HG03469 (cell line): ENCODE measurements around the gene PTPN3.

Experiments
- ATAC-seq: cut with Tn5 transposase; IDR thresholded peaks from one replicate; pipeline ENCODE4 v1.9.1; 2021; ENCODE audit warnings: mild to moderate bottlenecking, moderate library complexity, moderate number of reproducible peaks; ENCODE audit not compliant: unreplicated experiment

The PTPN3 gene

DNA sequence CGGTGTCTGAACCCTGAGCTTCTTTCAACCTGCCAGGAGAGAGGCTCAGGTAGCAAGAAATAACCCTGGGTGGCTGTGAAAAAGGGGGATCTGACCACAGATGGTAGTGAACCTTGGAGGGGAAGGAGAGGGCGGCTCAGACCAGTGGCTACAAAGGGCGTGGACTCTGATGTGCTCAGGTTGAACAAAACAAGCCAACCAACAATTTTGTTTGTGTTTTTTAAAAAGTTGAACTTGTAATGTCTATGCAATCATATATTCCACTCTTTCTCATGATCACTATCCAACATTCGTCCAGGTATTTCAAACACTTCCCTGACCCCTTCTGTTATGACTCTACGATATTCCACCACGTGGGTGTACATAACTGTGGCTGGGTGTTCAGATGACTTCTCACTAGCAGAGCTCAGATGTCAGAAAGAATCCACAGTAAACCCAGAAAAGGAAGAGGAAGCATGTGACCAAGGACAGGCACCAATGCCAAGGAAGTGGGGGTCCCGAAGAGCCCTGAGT, 20.0 kb downstream of the PTPN3 start:
- no peak for ATAC-seq

DNA sequence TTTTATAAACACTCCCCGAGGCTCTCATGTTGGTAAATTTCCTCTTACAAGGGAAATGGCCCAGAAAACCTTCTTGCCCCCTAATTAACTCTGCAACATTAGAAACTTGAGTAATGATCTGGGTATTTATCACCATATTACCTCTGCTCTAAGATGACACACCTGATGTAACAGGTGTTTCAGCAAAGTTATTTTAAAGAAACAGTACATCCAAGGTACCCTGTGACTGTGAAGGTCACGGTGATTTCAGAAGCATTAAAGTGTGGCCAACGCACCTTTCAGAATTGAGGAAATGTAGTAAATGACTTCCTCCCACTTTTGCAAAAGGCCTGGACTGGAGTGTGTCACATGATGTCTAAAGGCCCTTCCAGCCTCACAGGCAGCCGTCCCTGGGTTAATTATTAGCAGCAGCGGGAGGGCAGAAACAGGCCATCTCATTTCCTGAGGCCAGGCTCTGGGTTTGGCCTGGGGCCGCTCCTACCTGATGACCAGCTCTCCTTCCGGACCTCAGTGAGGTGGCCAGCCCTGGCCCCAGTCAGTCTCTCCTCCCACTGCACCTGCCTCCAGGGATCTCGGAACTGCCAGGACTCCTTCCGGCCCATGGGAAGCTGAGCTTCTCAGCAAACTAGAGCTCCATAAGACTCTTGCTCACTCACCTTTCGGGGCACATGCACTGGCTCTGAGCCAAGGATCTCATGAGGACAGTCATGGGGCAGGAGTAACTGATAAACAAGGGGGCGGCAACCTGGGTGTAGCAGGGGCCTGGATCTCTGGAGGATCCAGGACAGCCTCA, 20.7 kb downstream of the PTPN3 start:
- peak; percentile 59 for ATAC-seq

DNA sequence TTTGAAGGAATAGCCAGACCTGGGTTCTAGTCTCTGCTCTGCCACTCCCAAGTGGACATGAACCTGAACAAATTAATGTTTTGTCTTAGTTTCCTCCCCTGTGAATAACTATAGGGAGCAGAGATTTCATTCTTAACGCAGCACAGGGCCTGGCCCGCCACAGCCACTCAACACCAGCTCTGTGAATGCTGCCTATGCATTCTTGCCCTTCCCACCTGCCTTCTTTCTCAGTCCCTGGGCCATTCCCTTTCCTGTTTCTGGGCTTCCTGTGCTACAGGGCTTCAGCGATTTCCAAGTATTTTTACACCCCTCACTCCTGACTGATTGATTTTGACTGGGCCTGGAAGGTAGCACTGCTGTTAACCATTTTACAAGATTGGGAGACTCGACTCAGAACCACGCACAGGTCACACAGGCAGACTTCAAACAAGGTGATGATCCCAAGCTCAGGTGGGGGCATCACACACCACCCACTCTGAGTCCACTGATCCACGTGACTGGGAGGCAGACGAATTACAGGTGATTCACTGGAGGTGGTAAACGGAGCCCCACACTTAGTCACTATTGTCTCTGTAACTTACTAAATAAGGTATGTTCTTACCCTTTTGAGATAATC, 21.4 kb downstream of the PTPN3 start:
- ATAC-seq, result no peak

DNA sequence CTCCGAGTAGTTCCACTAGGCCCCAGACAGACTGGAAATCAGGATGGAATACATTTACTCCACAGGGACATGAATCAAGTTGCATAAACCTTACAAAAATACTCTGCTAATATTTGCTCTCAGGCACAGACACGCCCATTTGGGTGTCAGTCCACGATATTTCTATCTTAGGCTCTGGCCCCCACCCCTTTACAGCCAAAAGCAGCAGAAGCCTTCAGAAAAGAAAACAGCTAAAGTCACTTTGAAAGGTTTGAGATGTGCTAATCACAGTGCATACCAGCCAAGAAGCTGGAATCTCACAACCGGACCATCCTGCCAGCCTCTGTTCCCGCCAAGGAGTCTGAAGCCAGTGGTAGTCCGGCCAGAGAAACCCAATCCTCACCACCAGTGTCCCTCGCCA, 22.6 kb downstream of the PTPN3 start:
- ATAC-seq, result no peak

DNA sequence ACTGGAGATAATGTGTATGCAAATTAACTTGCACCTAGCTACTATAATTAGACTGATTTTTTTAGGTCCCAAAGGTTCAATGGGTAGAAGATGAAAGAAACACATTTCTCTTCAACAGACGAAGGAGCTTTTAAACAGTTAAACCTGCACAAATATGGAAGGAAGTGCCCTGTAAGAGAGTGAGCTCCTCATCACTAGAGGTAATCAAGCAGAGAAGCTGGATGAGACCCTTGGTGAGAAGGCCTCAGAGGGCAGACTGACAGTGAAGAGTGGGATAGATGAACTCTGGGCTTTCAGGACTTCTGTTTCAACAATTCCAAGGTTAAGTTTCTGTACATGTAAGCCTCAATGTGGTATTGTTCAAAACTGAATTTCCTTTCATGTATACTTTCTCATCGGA, 23.2 kb downstream of the PTPN3 start:
- no peak for ATAC-seq

DNA sequence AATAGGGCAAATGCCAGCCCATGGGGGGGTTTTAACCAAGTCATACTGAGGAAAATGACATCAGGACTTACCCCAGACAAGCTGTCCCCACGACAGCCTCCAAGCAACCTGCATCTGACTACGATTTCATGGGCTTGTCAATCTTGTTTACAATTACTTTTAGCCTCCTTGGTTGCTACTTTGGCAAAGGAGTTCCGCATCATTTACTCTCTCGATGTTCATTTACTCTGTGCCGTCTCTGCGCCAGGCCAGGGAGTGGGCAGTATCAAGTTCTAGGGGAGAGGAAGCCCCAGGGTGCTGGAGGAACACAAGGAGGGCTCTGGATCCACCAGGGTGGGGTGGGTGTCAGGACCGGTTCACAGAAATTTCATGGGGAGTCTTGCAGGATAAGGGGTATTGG, 23.9 kb downstream of the PTPN3 start:
- no peak for ATAC-seq

DNA sequence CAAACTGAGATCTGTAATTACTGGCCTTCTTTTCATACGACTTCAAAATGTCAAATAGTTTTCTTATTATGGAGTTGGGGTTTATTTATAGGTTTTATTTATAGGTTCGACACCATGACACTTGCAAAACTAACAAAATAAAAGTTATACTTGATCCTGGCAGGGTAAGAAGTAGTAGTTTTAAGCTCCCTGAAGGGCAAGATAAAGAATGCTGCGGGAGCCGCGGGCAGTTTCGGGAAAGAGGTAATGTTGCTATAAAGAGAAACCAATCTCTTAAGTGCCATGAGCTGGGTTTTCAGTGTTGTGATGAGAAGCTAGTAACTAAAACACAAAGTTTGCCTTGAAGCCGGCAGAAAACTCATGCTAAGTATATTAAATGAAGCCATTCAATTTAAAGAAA, 24.8 kb downstream of the PTPN3 start:
- no peak for ATAC-seq

DNA sequence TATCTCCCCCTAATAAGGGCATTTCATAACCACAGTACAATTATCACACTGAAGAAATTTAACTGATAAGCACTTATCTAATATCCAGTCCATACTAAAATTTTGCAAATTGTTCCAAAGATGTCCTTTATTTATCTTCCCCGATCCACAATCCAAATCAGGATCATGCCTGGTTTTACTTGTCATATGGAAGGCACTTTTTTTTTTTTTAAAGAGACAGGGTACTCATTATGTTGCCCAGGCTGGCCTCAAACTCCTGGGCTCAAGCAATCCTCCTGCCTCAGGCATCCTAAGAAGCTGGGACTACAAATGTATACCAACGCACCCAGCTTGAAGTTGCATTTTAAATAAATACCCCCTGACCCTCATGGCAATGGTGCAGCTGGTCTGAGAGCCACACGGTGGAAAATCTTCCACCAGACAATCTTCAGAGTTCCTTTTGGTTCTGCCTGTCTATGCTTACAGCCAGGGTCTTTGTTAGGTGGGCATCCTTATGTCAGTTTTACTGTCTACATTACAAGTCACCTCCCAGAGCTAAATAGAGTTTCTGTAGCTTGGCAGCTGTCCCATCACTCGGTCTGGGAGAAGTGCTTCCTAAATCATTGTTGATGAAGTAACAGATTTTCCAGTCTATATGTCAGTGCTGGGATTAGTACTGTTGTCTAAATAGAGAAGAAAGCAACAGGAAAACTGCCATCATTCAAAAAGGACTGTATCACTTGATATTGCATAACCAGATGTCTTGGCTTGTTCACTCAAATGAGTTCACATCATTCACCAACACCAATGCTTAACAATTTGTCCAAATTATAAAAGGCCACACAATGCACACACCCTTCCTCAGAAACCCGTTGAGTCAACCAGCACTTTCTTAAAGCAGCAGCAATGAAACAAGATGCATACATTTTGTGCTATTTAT, 26.4 kb downstream of the PTPN3 start:
- no peak for ATAC-seq

DNA sequence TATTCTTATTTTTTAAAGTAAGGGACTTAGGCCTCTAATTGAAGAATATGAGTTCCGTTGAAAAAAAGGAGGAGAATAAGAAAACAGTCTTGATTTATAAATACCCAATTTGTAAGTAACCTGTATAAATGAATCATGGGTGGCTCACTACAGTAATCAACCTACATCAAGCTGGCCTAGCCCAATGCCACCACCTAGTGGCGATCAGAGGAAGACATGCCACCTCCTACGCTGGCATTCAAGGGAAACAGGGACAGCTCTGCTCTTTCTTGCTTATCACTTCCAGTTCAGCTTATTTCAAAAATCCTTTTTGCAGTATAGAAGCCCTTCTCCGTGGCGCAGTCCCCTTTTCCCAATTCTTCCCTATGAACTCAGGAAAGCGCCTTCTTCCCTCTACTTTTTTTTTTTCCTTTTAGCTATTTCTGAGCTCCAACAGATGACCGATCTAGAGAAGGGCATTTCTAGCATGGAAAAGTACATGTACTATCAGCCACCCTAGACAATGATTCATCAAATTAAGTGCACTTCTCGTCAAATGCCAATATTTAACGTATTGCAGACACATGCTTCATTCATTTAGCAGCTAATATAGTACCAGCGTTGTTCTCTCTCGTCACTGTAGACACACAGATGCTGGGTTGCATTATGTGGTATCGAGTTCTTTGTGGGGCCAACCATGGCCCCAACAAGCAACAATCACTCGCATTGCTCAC, 28.3 kb downstream of the PTPN3 start:
- peak; percentile 94 for ATAC-seq

DNA sequence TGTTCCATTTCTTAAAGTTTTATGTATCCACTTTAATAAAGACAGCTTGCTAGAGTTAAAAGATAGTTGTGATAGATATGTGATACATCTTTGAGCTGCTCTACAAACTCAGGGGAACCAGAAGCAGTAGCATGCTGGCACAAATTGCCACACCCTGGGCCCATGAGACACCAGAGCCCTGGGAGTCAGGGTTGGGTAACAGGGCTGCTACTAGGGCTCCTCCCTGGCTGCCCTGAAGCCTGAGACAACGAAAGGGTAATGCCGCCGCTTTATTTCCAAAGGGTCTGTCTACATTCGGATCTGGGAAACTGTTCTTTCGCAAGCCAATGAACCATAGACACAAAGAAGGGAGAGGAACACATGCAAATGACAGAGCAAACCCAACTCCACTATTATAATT, 29.2 kb downstream of the PTPN3 start:
- ATAC-seq, result no peak

DNA sequence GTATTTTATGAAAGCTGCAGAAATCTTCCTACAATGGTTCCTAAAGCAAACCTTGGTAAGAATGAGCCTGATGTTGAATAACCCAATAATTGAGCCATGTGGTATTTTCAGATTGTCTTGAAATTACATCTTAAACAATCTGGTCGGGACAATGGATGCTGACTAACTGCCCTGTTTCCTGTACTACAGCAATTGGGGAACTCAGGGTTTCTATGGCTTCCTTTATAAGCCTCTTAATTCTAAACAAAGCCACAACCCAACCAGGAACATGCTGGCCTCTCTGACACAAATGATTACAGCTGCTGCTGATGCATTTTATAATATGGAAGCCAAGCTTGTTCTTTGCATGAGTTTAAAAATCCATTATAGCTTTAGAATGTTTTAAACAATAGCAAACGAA, 30.2 kb downstream of the PTPN3 start:
- ATAC-seq, result no peak

DNA sequence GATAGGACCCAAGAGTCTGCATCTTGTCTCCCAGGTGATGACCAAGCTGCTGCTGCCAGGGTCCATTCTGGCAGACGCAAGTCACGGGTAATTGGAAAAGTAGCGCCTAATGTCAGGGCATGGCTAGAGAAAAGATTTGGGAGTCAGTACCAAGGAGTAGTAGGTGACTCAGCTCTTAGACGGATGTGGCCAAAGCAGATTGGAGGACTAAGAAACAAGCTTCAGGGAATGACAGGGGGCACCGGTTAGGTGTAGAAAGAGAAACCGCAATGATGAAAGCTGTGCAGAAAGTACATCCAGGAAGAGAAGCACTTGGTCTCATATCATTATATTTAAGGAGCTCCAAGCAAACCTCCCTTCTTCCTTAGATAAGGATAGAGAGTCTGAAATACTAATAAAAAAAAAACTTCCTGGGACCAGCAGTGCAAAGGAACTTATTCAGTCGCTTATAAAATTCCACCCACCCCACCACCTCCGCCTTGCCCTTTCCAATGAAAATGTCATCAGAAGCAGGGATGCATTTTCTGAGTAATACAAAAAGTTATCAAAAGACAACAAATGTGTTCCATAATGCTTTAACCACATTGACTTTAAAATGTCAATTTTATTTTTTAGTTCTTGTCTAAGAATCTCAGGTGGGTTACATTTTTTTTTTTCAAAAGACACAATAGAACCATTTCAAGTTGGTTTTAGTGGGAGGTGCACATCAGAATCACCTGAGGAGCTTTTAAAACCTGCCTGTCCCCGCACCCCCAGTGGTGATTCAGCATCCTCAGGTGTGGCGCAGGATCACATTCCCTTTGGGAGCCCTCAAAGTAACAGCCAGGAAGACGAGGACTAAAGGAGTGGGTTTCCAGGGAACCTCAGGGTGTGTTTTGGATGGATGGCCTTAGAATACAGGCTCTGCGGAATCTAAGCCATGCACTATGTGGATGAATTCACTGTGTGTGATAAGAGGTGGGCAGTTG, 31.2 kb downstream of the PTPN3 start:
- no peak for ATAC-seq

DNA sequence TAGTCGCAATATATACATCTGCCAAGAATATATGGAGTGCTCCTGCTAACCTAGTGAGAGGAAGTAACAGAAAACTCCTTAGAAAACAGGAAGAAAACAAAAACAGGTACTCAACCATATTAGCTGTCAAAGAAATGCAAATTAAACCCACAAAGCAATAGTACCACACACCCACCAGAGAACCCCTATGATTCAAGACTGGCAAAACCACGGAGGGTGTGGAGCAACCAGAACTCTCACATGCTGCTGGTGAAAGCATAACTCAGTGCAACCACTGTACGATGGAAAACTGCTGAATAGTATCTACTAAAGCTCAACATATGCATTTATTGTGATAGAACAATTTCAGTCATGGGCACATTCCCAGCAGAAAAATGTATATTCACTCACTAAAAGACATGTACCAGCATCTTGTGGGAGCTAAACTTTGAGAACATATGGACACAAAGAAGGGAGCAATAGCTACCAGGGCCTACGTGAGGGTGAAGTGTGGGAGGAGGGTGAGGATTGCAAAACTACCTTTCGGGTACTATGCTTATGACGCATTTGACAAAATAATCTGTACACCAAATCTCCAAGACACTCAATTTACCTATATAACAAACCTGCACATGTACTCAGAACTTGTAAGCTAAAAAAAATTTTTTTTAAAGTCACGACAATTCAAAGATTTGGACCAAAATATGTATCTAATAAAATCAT, 34.0 kb downstream of the PTPN3 start:
- ATAC-seq, result peak; percentile 45

DNA sequence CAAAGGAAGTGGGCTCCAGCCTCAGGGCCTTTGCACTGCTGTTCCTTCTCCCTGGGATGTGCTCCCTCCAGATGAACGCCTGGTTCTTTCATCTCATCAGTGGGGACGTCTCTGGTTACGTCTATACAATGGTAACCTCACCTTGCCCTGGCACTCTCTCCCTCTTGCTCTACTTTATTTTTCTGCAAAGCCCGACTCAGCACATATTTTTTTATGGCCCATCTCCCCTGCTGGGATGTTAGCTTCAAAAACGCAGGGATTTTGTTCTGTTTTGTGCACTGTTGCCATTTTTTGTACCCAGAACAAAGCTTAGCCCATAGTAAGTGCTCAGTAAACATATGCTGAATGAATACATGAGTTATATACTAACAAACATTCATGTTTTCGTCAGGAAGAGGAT, 37.5 kb downstream of the PTPN3 start:
- ATAC-seq, result no peak

DNA sequence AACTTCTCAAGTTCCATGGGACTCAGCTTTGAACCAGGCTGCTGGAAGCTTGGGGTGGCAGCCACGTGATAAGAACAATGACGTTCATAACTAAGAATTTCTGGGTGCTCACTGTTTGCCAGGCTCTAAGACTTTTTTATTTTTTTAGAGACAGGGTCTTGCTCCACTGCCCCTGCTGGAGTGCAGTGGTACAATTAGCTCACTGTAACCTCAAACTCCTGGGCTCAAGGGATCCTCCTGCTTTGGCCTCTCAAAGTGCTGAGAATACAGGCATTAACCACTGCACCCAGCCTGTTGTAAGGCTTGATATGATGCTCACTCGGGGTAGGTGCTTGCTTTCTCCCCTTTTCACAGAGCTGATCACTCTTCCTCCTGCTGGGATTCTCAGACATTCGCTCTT, 38.7 kb downstream of the PTPN3 start:
- no peak for ATAC-seq

DNA sequence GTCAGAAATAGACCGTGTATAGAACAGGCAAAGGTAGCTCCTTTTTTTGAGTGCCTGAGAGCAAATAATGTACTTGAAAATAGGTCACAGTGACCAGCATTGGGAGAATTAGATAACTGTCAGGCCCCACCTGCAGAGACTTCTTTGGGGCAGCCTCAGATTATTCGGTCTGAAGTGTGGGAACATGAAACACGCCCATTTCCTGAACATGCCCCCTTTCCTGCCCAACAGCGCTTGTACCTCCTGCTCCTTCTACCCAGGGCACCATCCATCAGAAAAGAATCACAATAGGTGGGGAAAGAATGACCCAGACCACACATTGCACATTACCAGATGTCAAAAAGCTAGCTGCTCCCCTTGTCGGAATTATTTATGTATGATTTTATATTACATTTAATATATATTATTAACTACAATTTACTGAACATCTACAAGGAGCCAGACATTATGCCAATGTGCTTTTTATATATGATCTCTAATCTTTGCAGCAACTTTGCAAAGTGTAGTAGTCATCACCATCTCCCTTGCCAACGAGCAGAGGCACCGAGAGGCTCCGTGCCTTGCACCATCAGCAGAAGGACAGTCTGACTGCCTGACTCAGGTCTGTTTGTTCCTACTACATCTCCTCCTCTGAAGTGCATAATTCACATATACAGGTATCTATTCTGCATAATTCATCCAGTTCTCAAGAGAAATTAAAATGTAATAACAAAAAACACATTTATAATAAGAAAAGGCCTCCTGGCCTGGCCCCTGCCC, 39.5 kb downstream of the PTPN3 start:
- no peak for ATAC-seq

DNA sequence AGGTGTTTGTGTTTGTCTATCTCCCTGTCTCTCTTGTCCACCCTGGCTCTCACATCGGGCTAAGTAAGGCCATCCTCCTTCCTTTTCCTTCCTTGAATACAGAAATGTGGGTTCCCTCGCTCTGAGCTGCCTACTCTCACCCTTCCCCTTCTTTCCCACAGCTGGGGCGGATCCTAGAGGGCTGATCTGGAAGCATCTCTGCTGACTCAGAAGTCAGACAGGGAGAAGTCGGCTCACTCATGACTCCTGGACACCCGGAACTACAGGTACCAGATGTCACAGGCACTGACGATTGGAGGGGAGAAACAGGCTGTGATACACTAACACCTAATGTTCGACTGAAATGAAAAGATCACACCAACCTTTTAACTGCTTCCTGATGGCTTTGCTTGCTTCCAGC, 41.3 kb downstream of the PTPN3 start:
- ATAC-seq, result no peak

DNA sequence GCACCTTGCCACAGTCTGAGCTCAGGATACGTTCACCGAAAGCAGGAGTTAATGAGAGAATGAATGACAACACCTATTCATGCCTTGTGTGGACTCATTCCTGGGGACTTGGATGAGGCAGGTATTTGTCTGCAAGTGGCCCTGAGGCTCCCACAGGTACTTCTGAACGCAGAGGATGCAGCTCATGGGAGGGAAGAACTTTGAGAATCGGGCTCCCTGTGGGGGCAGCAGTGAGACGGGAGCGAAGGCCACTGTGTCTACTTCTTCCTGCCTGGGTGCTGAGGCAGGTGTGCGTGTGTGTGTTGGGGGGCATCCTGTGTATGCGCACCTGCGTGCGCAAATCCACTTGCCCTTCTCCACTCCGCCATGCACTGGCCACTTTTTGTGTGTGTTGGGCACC, 42.2 kb downstream of the PTPN3 start:
- no peak for ATAC-seq
